SK-N-MC (cell line): ENCODE results near the gene OR2B6.

Source experiments
- EZH2 ChIP-seq: fragments of 200-600 bp; sonication (generic); IDR thresholded peaks from one replicate; pipeline ENCODE4 v1.6.1; 2017; ENCODE audit warnings: antibody characterized with exemption
- FOXP2 ChIP-seq: optimal IDR thresholded peaks from 2 replicates; pipeline ENCODE3; 2011; ENCODE audit warnings: mild to moderate bottlenecking, moderate library complexity; ENCODE audit not compliant: insufficient read depth; ENCODE audit errors: extremely low read length, control extremely low read depth
- POLR2AphosphoS5 ChIP-seq: IDR thresholded peaks from 2 replicates; pipeline ENCODE4 v1.6.1; 2012; ENCODE audit warnings: mild to moderate bottlenecking, low read depth, low read length, borderline replicate concordance

DNA sequence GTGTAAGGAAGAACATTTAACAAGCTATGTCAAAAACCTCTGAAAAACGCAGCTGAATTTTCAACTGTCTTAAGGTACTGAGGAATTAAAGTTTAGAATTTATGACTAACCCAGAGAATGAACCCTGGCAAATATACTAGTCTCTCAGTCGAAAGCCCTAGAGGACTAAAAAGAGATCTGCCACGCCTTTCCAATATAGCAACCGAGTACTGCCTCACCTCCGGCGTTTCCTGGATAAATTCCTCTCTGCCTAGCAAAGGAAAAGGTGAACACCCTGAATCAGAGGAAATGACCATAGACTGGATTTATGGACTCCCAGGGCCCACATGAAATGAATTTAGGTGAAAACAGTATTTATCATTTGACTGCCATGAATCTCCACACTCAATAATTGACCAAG lies 32.9 kb upstream of the OR2B6 start:
- TF ChIP-seq POLR2AphosphoS5 (no peak), EZH2 (no peak), FOXP2 (no peak)
